Stimulated activated naive CD8-positive, alpha-beta T cell treated with anti-CD3 and anti-CD28 coated beads, Interleukin-15, amount 100 ng/mL, for 72 hours (primary cell): ENCODE results near the gene AGBL5.

ENCODE experiments used
- ATAC-seq: fragments of 150-1000 bp; cut with Tn5 transposase; 2 replicates; pipeline ENCODE4 v1.10.0; 2021; ENCODE audit warnings: mild to moderate bottlenecking, moderate library complexity
- DNase-seq, 2 donors: peaks; one replicate each; pipeline ENCODE4 v3.0.0; 2021 to 2022
- H3K27ac Mint-ChIP-seq, 2 donors: one replicate each; pipeline ENCODE4 v1.8.0; 2022; ENCODE audit warnings: mild to moderate bottlenecking in 2 of 2, mixed read lengths in 2 of 2, moderate library complexity in 2 of 2
- H3K27me3 Mint-ChIP-seq: one replicate; pipeline ENCODE4 v1.8.0; 2022; ENCODE audit warnings: mixed read lengths
- H3K4me1 Mint-ChIP-seq: one replicate; pipeline ENCODE4 v1.8.0; 2022; ENCODE audit warnings: mild to moderate bottlenecking, mixed read lengths
- H3K4me3 Mint-ChIP-seq, 2 donors: one replicate each; pipeline ENCODE4 v1.8.0; 2022; ENCODE audit warnings: mild to moderate bottlenecking in 2 of 2, mixed read lengths in 2 of 2, moderate library complexity in 1 of 2
- H3K9me3 Mint-ChIP-seq, 2 donors: one replicate each; pipeline ENCODE4 v1.8.0; 2022; ENCODE audit warnings: mixed read lengths in 2 of 2

The AGBL5 gene

GRCh38 chr2:27018142-27018541, 33.3 kb upstream of the AGBL5 start:
- no peaks in the 10 kb centered on the region for H3K4me1 Mint-ChIP-seq
- no peak for ATAC-seq
- H3K9me3 Mint-ChIP-seq: no peaks in the 10 kb centered on the region
- no peak overlapping the region for H3K4me3 Mint-ChIP-seq
- H3K27ac Mint-ChIP-seq: no peak overlapping the region
- no peak for DNase-seq
- no peaks in the 10 kb centered on the region for H3K27me3 Mint-ChIP-seq

DNA sequence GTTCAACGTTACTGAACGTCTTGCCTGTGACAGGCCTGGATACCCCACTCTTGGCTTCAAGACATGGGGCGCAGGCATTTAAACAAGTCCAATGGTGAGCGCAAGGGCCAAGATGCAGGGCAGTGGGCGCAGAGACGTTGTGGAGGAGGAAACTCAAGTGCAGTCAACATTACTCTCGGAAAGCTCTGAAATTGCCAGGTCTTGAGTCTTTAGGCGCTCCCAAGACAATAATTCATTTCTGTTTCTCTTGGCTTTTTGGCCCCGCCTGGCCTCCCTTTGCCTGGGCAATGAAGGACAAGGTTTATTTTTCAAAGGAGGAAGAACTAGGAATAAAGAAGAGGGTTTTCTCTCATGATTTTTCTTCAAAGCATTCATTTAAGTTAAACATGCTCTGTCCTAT, 32.0 kb upstream of the AGBL5 start:
- Mint-ChIP-seq H3K27ac (no peak overlapping the region), H3K27me3 (no peaks in the 10 kb centered on the region), H3K4me1 (no peaks in the 10 kb centered on the region), H3K4me3 (no peak overlapping the region), H3K9me3 (no peaks in the 10 kb centered on the region)
- no peak for ATAC-seq
- no peak for DNase-seq

DNA sequence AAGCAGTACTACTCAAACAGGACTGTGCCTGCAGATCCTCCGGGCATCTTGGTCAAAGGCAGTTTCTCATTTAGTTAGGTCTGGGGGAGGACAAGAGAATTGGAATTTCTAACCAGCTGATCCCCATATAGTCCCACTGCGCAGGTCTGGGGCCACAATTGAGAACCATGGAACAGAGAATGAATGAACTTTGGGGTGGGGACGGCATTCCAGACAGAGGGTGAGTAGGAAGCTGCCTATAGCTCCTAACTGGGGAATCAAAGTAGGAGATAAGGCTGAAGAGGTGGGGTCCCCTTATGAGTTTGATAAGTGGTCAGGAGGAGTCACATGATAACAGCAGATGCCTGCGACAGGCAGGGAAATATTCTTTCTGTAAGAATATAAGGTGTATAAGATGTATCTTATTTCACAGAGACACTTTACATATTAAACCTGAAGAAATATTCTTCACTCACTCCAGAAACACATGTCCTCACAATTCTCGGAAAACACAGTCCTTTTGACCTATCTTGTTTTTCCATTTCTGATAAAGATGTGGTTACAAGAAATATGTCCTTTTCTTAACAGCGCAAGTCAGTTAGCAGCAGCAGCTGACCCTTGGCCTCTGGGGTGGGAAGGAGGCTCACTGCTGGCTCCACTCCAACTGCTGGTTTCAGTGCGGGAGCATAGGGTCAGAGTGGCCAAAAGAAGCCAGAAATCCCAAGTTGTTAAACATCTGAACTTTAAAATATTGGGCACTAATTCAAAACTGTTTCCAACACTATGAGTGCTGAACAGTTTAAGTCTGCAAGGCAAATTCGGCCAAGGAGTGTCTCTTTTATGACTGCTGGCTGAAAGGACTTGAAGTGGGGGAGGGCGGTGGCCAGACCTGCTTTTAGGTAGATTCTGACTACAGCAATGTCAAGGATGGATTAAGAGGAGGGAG, 31.3 kb upstream of the AGBL5 start:
- Mint-ChIP-seq H3K9me3 (no peaks in the 10 kb centered on the region), H3K27me3 (no peaks in the 10 kb centered on the region), H3K27ac (no peak overlapping the region), H3K4me3 (no peak overlapping the region), H3K4me1 (no peaks in the 10 kb centered on the region)
- ATAC-seq (no peak), DNase-seq (no peak)

GRCh38 chr2:27021253-27022049, 30.0 kb upstream of the AGBL5 start:
- DNase-seq (no peak), ATAC-seq (no peak)
- no peaks in the 10 kb centered on the region for H3K9me3 Mint-ChIP-seq
- no peaks in the 10 kb centered on the region for H3K4me1 Mint-ChIP-seq
- H3K27ac Mint-ChIP-seq: peak overlapping the region in 1 of 2 donors; percentile 14
- H3K4me3 Mint-ChIP-seq: no peak overlapping the region
- no peaks in the 10 kb centered on the region for H3K27me3 Mint-ChIP-seq

- Mint-ChIP-seq H3K9me3 (no peaks in the 10 kb centered on the region), H3K4me1 (peaks cover 15% of the 10 kb centered on the region), H3K4me3 (no peak overlapping the region), H3K27me3 (no peaks in the 10 kb centered on the region), H3K27ac (peak overlapping the region in 1 of 2 donors; percentile 87)
- ATAC-seq (no peak), DNase-seq (no peak)
These were observed 27.7 kb upstream of the AGBL5 start for GRCh38 chr2:27023740-27024139.

- Mint-ChIP-seq H3K27ac (no peak overlapping the region), H3K9me3 (no peaks in the 10 kb centered on the region), H3K4me1 (peaks cover 20% of the 10 kb centered on the region), H3K4me3 (no peak overlapping the region), H3K27me3 (no peaks in the 10 kb centered on the region)
- DNase-seq (no peak), ATAC-seq (no peak)
These were observed 27.3 kb upstream of the AGBL5 start for GRCh38 chr2:27024188-27024587.

- DNase-seq: no peak
- Mint-ChIP-seq H3K4me3 (no peak overlapping the region), H3K27ac (no peak overlapping the region), H3K4me1 (peaks cover 26% of the 10 kb centered on the region), H3K9me3 (no peaks in the 10 kb centered on the region), H3K27me3 (no peaks in the 10 kb centered on the region)
- peak; percentile 37 for ATAC-seq
These were observed 26.7 kb upstream of the AGBL5 start for GRCh38 chr2:27024812-27025211.

GRCh38 chr2:27025281-27025800, 26.1 kb upstream of the AGBL5 start:
- ATAC-seq: no peak
- Mint-ChIP-seq H3K4me3 (no peak overlapping the region), H3K9me3 (no peaks in the 10 kb centered on the region), H3K4me1 (peaks cover 31% of the 10 kb centered on the region), H3K27me3 (no peaks in the 10 kb centered on the region), H3K27ac (no peak overlapping the region)
- DNase-seq: no peak

- Mint-ChIP-seq H3K27ac (no peak overlapping the region), H3K27me3 (no peaks in the 10 kb centered on the region), H3K9me3 (no peaks in the 10 kb centered on the region), H3K4me1 (peaks cover 35% of the 10 kb centered on the region), H3K4me3 (no peak overlapping the region)
- no peak for ATAC-seq
- DNase-seq: no peak
These were observed 25.3 kb upstream of the AGBL5 start for GRCh38 chr2:27025861-27026851.

DNA sequence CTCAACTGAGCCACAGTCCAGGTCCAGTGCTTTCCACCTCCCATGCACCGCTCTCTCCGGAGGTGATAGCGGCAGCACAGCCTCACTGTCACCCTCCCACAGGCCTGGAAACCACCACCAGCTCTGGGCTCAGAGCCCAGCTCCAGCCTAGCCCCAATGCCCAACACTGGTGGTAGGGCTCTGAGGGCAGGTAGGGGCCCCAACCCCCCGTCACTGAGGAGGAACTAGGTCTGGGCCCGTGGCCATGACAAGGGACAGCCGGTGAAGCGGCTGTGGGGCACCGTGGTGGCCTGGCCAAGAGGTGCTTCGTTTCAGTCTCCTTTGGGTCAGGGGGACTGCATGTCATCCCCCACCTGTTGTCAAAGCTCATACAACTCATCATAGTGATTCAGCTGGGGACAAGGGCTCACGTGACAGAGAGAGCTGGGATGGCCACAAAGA, 24.2 kb upstream of the AGBL5 start:
- ATAC-seq (no peak), DNase-seq (no peak)
- no peaks in the 10 kb centered on the region for H3K27me3 Mint-ChIP-seq
- no peaks in the 10 kb centered on the region for H3K9me3 Mint-ChIP-seq
- H3K4me3 Mint-ChIP-seq: no peak overlapping the region
- no peak overlapping the region for H3K27ac Mint-ChIP-seq
- H3K4me1 Mint-ChIP-seq: peaks cover 46% of the 10 kb centered on the region

- H3K4me3 Mint-ChIP-seq: no peak overlapping the region
These were observed 22.4 kb upstream of the AGBL5 start for GRCh38 chr2:27029051-27029450.

GRCh38 chr2:27032495-27033252, 18.8 kb upstream of the AGBL5 start, which contains the start of gene TMEM214:
TMEM214 (plus strand) TSS chr2:27032965; CDS start chr2:27033016, 51 bp downstream.
- Mint-ChIP-seq H3K27me3 (no peaks in the 10 kb centered on the region), H3K27ac (peak within 1 kb of the TSS; percentile 96), H3K4me1 (peaks cover 78% of the 10 kb centered on the region), H3K4me3 (peak within 1 kb of the TSS; percentile 93 to 96), H3K9me3 (no peaks in the 10 kb centered on the region)
- DNase-seq: peak; percentile 78 to 79
- ATAC-seq: peak; percentile 99

More at GRCh38 chr2:27029051-27029450, 22.4 kb upstream of the AGBL5 start:
- DNase-seq: no peak
- Mint-ChIP-seq H3K27me3 (no peaks in the 10 kb centered on the region), H3K9me3 (no peaks in the 10 kb centered on the region), H3K4me1 (peaks cover 57% of the 10 kb centered on the region), H3K27ac (no peak overlapping the region)
- ATAC-seq: no peak

GRCh38 chr2:27033253-27033852, 18.1 kb upstream of the AGBL5 start:
- Mint-ChIP-seq H3K4me3 (peak overlapping the region; percentile 93 to 96), H3K9me3 (no peaks in the 10 kb centered on the region), H3K27ac (peak overlapping the region; percentile 81 to 96), H3K27me3 (no peaks in the 10 kb centered on the region), H3K4me1 (peaks cover 71% of the 10 kb centered on the region)
- peak; percentile 4 for ATAC-seq
- DNase-seq: no peak

- Mint-ChIP-seq H3K9me3 (no peaks in the 10 kb centered on the region), H3K4me3 (no peak overlapping the region), H3K27me3 (no peaks in the 10 kb centered on the region), H3K4me1 (peaks cover 34% of the 10 kb centered on the region), H3K27ac (no peak overlapping the region)
- DNase-seq (no peak), ATAC-seq (no peak)
These were observed 13.5 kb upstream of the AGBL5 start for GRCh38 chr2:27038012-27038411.
